HepG2 (cell line): ENCODE measurements around the gene REEP6. TPM values are rescaled to one million over a fixed set of nuclear protein-coding genes. Genes with fewer than 3 reads are reported as not detected.

Source experiments
- ATF6 ChIP-seq: sonication (generic); formaldehyde crosslinking; conservative IDR thresholded peaks from 2 replicates; pipeline ENCODE4 v1.4.0; 2020; ENCODE audit warnings: missing genetic modification reagents
- CREB3 ChIP-seq: sonication (generic); formaldehyde crosslinking; IDR thresholded peaks from 2 replicates; pipeline ENCODE4 v1.5.0; 2020; ENCODE audit warnings: missing genetic modification reagents
- DBP ChIP-seq: sonication (generic); formaldehyde crosslinking; IDR thresholded peaks from 2 replicates; pipeline ENCODE4 v1.4.0; 2020; ENCODE audit warnings: missing genetic modification reagents; ENCODE audit errors: not compliant biosample characterization
- FOSL1 ChIP-seq: sonication (generic); formaldehyde crosslinking; IDR thresholded peaks from 2 replicates; pipeline ENCODE4 v1.9.0; 2021; ENCODE audit warnings: missing genetic modification reagents, borderline replicate concordance
- MAFF ChIP-seq: IDR thresholded peaks from 2 replicates; pipeline ENCODE4 v1.6.1; 2011; ENCODE audit warnings: low read depth, low read length, improper control_type of control experiment
- MIER2 ChIP-seq: IDR thresholded peaks from 2 replicates; pipeline ENCODE4 v1.6.1; 2016; ENCODE audit warnings: missing biosample characterization, missing genetic modification reagents
- MZF1 ChIP-seq: sonication (generic); formaldehyde crosslinking; IDR thresholded peaks from 2 replicates; pipeline ENCODE4 v1.8.1; 2023; ENCODE audit warnings: mild to moderate bottlenecking, missing genetic modification reagents, borderline replicate concordance
- NAIF1 ChIP-seq: sonication (generic); formaldehyde crosslinking; IDR thresholded peaks from 2 replicates; pipeline ENCODE4 v1.5.0; 2020; ENCODE audit warnings: mild to moderate bottlenecking, missing genetic modification reagents, borderline replicate concordance
- NR2F2 ChIP-seq: IDR thresholded peaks from 2 replicates; pipeline ENCODE4 v1.6.1; 2012; ENCODE audit warnings: low read depth, inconsistent platforms, borderline replicate concordance
- NRL ChIP-seq: sonication (generic); formaldehyde crosslinking; IDR thresholded peaks from 2 replicates; pipeline ENCODE4 v1.5.0; 2020; ENCODE audit warnings: missing genetic modification reagents, mild to moderate bottlenecking, moderate library complexity, borderline replicate concordance
- PBX2 ChIP-seq: IDR thresholded peaks from 2 replicates; pipeline ENCODE4 v1.6.1; 2016; ENCODE audit warnings: control low read depth
- RARG ChIP-seq: sonication (generic); formaldehyde crosslinking; IDR thresholded peaks from 2 replicates; pipeline ENCODE4 v1.4.0; 2020; ENCODE audit warnings: low read depth, mild to moderate bottlenecking, missing genetic modification reagents
- SETDB1 ChIP-seq: sonication (generic); formaldehyde crosslinking; IDR thresholded peaks from 2 replicates; pipeline ENCODE4 v1.5.1; 2020; ENCODE audit warnings: missing genetic modification reagents, mild to moderate bottlenecking, borderline replicate concordance
- TEF ChIP-seq: sonication (generic); formaldehyde crosslinking; IDR thresholded peaks from 2 replicates; pipeline ENCODE4 v1.5.0; 2020; ENCODE audit warnings: missing genetic modification reagents
- U2AF2 ChIP-seq: fragments of 200-400 bp; formaldehyde crosslinking; IDR thresholded peaks from 2 replicates; pipeline ENCODE4 v1.6.1; 2017; ENCODE audit warnings: low read depth, mild to moderate bottlenecking, low read length
- ZMAT5 ChIP-seq: sonication (generic); formaldehyde crosslinking; IDR thresholded peaks from 2 replicates; pipeline ENCODE4 v1.5.0; 2020; ENCODE audit warnings: mild to moderate bottlenecking, low read depth, missing genetic modification reagents, borderline replicate concordance
- ZNF138 ChIP-seq: sonication (generic); formaldehyde crosslinking; IDR thresholded peaks from 2 replicates; pipeline ENCODE4 v1.5.0; 2020; ENCODE audit warnings: mild to moderate bottlenecking, low read depth, missing genetic modification reagents
- ZNF3 ChIP-seq: IDR thresholded peaks from 2 replicates; pipeline ENCODE4 v1.7.0; 2017; ENCODE audit warnings: inconsistent platforms
- ZNF761 ChIP-seq: sonication (generic); formaldehyde crosslinking; conservative IDR thresholded peaks from 2 replicates; pipeline ENCODE4 v1.4.0; 2020; ENCODE audit warnings: mild to moderate bottlenecking, missing genetic modification reagents
- ZNF841 ChIP-seq: sonication (generic); formaldehyde crosslinking; IDR thresholded peaks from 2 replicates; pipeline ENCODE4 v1.8.1; 2023; ENCODE audit warnings: missing genetic modification reagents, borderline replicate concordance
- polyA plus RNA-seq, 8 experiments: library from polyadenylated mRNA; depleted of rRNA in 3 of 8; stranded (reverse) in 7 of 8; unstranded in 1 of 8; fragments of >200 nt; fragmentation: Illumina TruSeq in 4 of 8; extraction: Trizol in 4 of 8; gene quantifications; 2 replicates each; pipeline versions ENCODE4 v1.2.1 to v1.2.3, GENCODE V29; 2011 to 2016; ENCODE audit warnings: low read depth in 4 of 8, missing spikeins in 1 of 8, mixed read lengths in 1 of 8; ENCODE audit not compliant: insufficient read depth in 1 of 8
- total RNA-seq, 5 experiments: library from RNA; depleted of rRNA; stranded (reverse); fragments of >200 nt; fragmentation: Illumina TruSeq; extraction: Trizol; gene quantifications; 2 replicates each; pipeline ENCODE4 v1.2.3, GENCODE V29; 2016; ENCODE audit warnings: low read depth in 1 of 5

Gene REEP6
- total and polyA plus RNA-seq, 2 of the 13 experiments (the other 11 are each of a cell fraction or from before 2014, with no cell fraction given), result 10.0 to 28.8 TPM

- TF ChIP-seq ZNF761 (CRISPR knock-in tag) (peak; percentile 58; the same call in 1 of the 2 replicates), ZNF841 (CRISPR knock-in tag) (no peak), FOSL1 (CRISPR knock-in tag) (no peak), DBP (CRISPR knock-in tag) (no peak), SETDB1 (CRISPR knock-in tag) (no peak), ZNF3 (CRISPR knock-in tag) (no peak), MAFF (no peak), RARG (CRISPR knock-in tag) (no peak), NAIF1 (CRISPR knock-in tag) (peak; percentile 76; the same call in 1 of the 2 replicates), NRL (CRISPR knock-in tag) (peak; percentile 78), MZF1 (no peak), PBX2 (CRISPR knock-in tag) (peak; percentile 74), CREB3 (no peak), ATF6 (CRISPR knock-in tag) (no peak), MIER2 (CRISPR knock-in tag) (no peak), ZMAT5 (CRISPR knock-in tag) (no peak), NR2F2 (no peak), TEF (CRISPR knock-in tag) (no peak), ZNF138 (CRISPR knock-in tag) (no peak), U2AF2 (no peak)
- TF ChIP-seq, all 625 proteins: peak for 239
Observed at GRCh38 chr19:1478934-1479707, 11.9 kb upstream of the REEP6 start, which contains the start of gene C19orf25 (continued).
